T-cell (primary cell): ENCODE measurements around the gene NIPSNAP2. TPM values are rescaled to one million over a fixed set of nuclear protein-coding genes. Genes with fewer than 3 reads are reported as not detected.
"Not testable (repeated sequence)": the region's sequence is repeated elsewhere in the genome, so short reads cannot be mapped to it uniquely, and the experiment has no call there.

ENCODE experiments used
- ATAC-seq, 4 experiments: fragments of 200-7000 bp in 3 of 4; fragments of 150-1000 bp in 1 of 4; cut with Tn5 transposase; replicated peaks in 1 of 4; 1 replicate in 3 of 4; 2 replicates in 1 of 4; pipeline ENCODE4 v1.10.0; 2021; ENCODE audit warnings: moderate library complexity in 3 of 4, mild to moderate bottlenecking in 2 of 4, moderate number of reproducible peaks in 1 of 4
- CTCF ChIA-PET, 2 donors: fragments of 300-600 bp; sonication (Branson Sonifier 250); formaldehyde crosslinking; loops; one replicate each; lab custom pipeline; 2022; ENCODE audit warnings: antibody characterized with exemption in 2 of 2; lab: Charles Lee
- POLR2A ChIA-PET, 2 donors: fragments of 300-600 bp; sonication (Branson Sonifier 250); formaldehyde crosslinking; loops; one replicate each; lab custom pipeline; 2022; ENCODE audit warnings: antibody characterized with exemption in 2 of 2; lab: Charles Lee
- DNase-seq, 35 experiments: peaks; one replicate each; pipeline versions ENCODE4 v3.0.0 to v3.0.0-alpha.2; 2013 to 2023
- H3K27ac ChIP-seq: one replicate; pipeline ENCODE4 v1.5.1; 2013; ENCODE audit warnings: low read length
- H3K27me3 ChIP-seq, 2 experiments: replicated peaks in 1 of 2; 1 replicate in 1 of 2; 2 replicates in 1 of 2; pipeline versions ENCODE4 v1.6.1 to v1.7.0; 2013; ENCODE audit warnings: low read length in 1 of 2, mixed read lengths in 1 of 2; ENCODE audit not compliant: control insufficient read depth in 2 of 2, insufficient read depth in 2 of 2; ENCODE audit errors: extremely low read depth in 1 of 2
- H3K36me3 ChIP-seq, 2 donors: 1 replicate in 1 of 2; 2 replicates in 1 of 2; pipeline versions ENCODE4 v1.6.1 to v1.7.0; 2013; ENCODE audit warnings: low read length in 1 of 2; ENCODE audit not compliant: control insufficient read depth in 2 of 2, insufficient read depth in 1 of 2; ENCODE audit errors: extremely low read depth in 1 of 2
- H3K4me1 ChIP-seq, 2 experiments: 1 replicate in 1 of 2; 2 replicates in 1 of 2; pipeline versions ENCODE4 v1.6.1 to v1.7.0; 2013; ENCODE audit warnings: low read length in 2 of 2, mixed read lengths in 1 of 2; ENCODE audit not compliant: insufficient read depth in 2 of 2, control insufficient read depth in 1 of 2; ENCODE audit errors: extremely low read depth in 1 of 2
- H3K4me3 ChIP-seq, 2 donors: 1 replicate in 1 of 2; 2 replicates in 1 of 2; pipeline versions ENCODE4 v1.5.1 to v1.7.0; 2013; ENCODE audit warnings: mild to moderate bottlenecking in 2 of 2, low read length in 1 of 2, moderate library complexity in 1 of 2; ENCODE audit not compliant: control insufficient read depth in 1 of 2; ENCODE audit errors: extremely low read depth in 1 of 2
- H3K9me3 ChIP-seq: 2 replicates; pipeline ENCODE4 v1.7.0; 2013
- H3K27ac Mint-ChIP-seq, 2 donors: one replicate each; pipeline ENCODE4 v1.8.0; 2020 to 2021; ENCODE audit warnings: mild to moderate bottlenecking in 2 of 2, mixed read lengths in 2 of 2
- H3K27me3 Mint-ChIP-seq, 2 donors: one replicate each; pipeline ENCODE4 v1.8.0; 2021 to 2022; ENCODE audit warnings: mixed read lengths in 2 of 2
- H3K36me3 Mint-ChIP-seq: one replicate; pipeline ENCODE4 v1.8.0; 2021; ENCODE audit warnings: mixed read lengths
- H3K4me1 Mint-ChIP-seq, 3 donors: one replicate each; pipeline ENCODE4 v1.8.0; 2020 to 2022; ENCODE audit warnings: mixed read lengths in 3 of 3, mild to moderate bottlenecking in 1 of 3
- H3K4me3 Mint-ChIP-seq, 3 donors: one replicate each; pipeline ENCODE4 v1.8.0; 2020 to 2022; ENCODE audit warnings: mild to moderate bottlenecking in 3 of 3, mixed read lengths in 3 of 3, moderate library complexity in 3 of 3
- H3K9me3 Mint-ChIP-seq, 3 donors: one replicate each; pipeline ENCODE4 v1.8.0; 2020 to 2022; ENCODE audit warnings: mixed read lengths in 3 of 3
- WGBS: methylation state at CpG from one replicate; pipeline ENCODE4 v1.1.5; 2013; ENCODE audit warnings: missing lambda C conversion rate; ENCODE audit not compliant: insufficient coverage; 5-methylcytosine and 5-hydroxymethylcytosine counted together
- total RNA-seq, 35 experiments: library from RNA in 6 of 35; stranded (reverse) in 6 of 35; fragments of 120-200 nt in 1 of 35; gene quantifications; one replicate each; pipeline versions ENCODE4 v1.2.1 to v1.2.4 and lab custom pipeline; 2013 to 2026

NIPSNAP2 gene
- total RNA-seq, 5 donors from 2014 or later (not counting 1 experiment from before 2014, with no cell fraction given), result 24.1 to 38.6 (median 28.4) TPM

GRCh38 chr7:56031556-56031955 is 67.2 kb downstream of the NIPSNAP2 start:
- CTCF ChIA-PET, result interaction anchor here in 1 of 2 donors (0.6 kb wide), 1 partner anchor 21 kb away, joined by 5 read pairs; no protein-coding TSS in a partner anchor
- peaks cover 6 to 15% (median 6%) of the 10 kb centered on the region in 3 donors for H3K4me1 Mint-ChIP-seq
- H3K27ac ChIP-seq, H3K36me3 ChIP-seq, DNase-seq, ATAC-seq, H3K9me3 ChIP-seq, H3K4me3 ChIP-seq, H3K27me3 Mint-ChIP-seq, H3K36me3 Mint-ChIP-seq, H3K9me3 Mint-ChIP-seq, H3K27me3 ChIP-seq, H3K4me3 Mint-ChIP-seq: not testable (repeated sequence)
- POLR2A ChIA-PET, result interaction anchor here in 1 of 2 donors (0.6 kb wide), 1 partner anchor 68 kb away, joined by 6 read pairs; no protein-coding TSS in a partner anchor
- peaks cover 3 to 11% of the 10 kb centered on the region in 2 experiments for H3K4me1 ChIP-seq
- WGBS, result 93% methylated on average over 4 of the region's 8 CpGs
- peak overlapping the region in 1 of 2 donors; percentile 11 for H3K27ac Mint-ChIP-seq

- peaks cover 6 to 15% (median 6%) of the 10 kb centered on the region in 3 donors for H3K4me1 Mint-ChIP-seq
- POLR2A ChIA-PET, result interaction anchor here in 1 of 2 donors (0.6 kb wide), 1 partner anchor 1251 kb away, joined by 5 read pairs; no protein-coding TSS in a partner anchor
- 100% methylated on average over 2 of the region's 7 CpGs for WGBS
- H3K36me3 Mint-ChIP-seq, H3K9me3 Mint-ChIP-seq, H3K27me3 Mint-ChIP-seq, H3K27me3 ChIP-seq, H3K36me3 ChIP-seq, H3K27ac ChIP-seq, H3K27ac Mint-ChIP-seq, H3K9me3 ChIP-seq, CTCF ChIA-PET, ATAC-seq, H3K4me3 ChIP-seq, DNase-seq: not testable (repeated sequence)
- peak overlapping the region in 1 of 3 donors; percentile 3 for H3K4me3 Mint-ChIP-seq
- peaks cover 3 to 11% of the 10 kb centered on the region in 2 experiments for H3K4me1 ChIP-seq
Observed at GRCh38 chr7:56032578-56032977, 68.2 kb downstream of the NIPSNAP2 start.

GRCh38 chr7:56033671-56034432 is 69.5 kb downstream of the NIPSNAP2 start:
- no peaks in the 10 kb centered on the region for H3K9me3 ChIP-seq
- Mint-ChIP-seq H3K4me3 (peak overlapping the region; percentile 76 to 90 (median 82)), H3K27me3 (no peaks in the 10 kb centered on the region), H3K36me3 (no peaks in the 10 kb centered on the region), H3K4me1 (peaks cover 6 to 15% (median 6%) of the 10 kb centered on the region in 3 donors), H3K9me3 (no peaks in the 10 kb centered on the region), H3K27ac (peak overlapping the region; percentile 56 to 66)
- ATAC-seq, result peak; percentile 97 to 98 (median 98)
- peaks cover 0 to 8% of the 10 kb centered on the region in 2 donors for H3K36me3 ChIP-seq
- H3K4me1 ChIP-seq, result peaks cover 3 to 11% of the 10 kb centered on the region in 2 experiments
- WGBS, result 1% methylated on average over 23 of the region's 27 CpGs
- H3K27me3 ChIP-seq, result no peaks in the 10 kb centered on the region
- H3K27ac ChIP-seq, result peak overlapping the region; percentile 39
- ChIA-PET CTCF (interaction anchor here (0.5 to 2.3 kb wide), 4 partner anchors 10 to 70 kb away, joined by 3 to 7 read pairs (median 4); partner anchors contain the start of genes CCT6A (in 1 of the 2) and PSPH (in 1 of the 2)), POLR2A (no interaction called here)
- peak; percentile 49 to 81 (median 69) for DNase-seq
- H3K4me3 ChIP-seq, result peak overlapping the region; percentile 60 to 91

GRCh38 chr7:56040730-56041129 is 76.3 kb downstream of the NIPSNAP2 start:
- Mint-ChIP-seq H3K27me3 (no peaks in the 10 kb centered on the region), H3K4me1 (no peaks in the 10 kb centered on the region), H3K27ac (no peak overlapping the region), H3K9me3 (no peaks in the 10 kb centered on the region), H3K4me3 (no peak overlapping the region), H3K36me3 (no peaks in the 10 kb centered on the region)
- ChIA-PET CTCF (no interaction called here), POLR2A (no interaction called here)
- DNase-seq, result no peak
- no peaks in the 10 kb centered on the region for H3K9me3 ChIP-seq
- H3K27ac ChIP-seq, result no peak overlapping the region
- no peaks in the 10 kb centered on the region for H3K4me1 ChIP-seq
- H3K36me3 ChIP-seq, result no peaks in the 10 kb centered on the region
- WGBS, result 90% methylated on average over 2 of the region's 3 CpGs
- ATAC-seq, result no peak
- no peak overlapping the region for H3K4me3 ChIP-seq
- no peaks in the 10 kb centered on the region for H3K27me3 ChIP-seq

GRCh38 chr7:56045758-56046157 is 81.4 kb downstream of the NIPSNAP2 start:
- H3K9me3 ChIP-seq, H3K36me3 Mint-ChIP-seq, H3K27ac ChIP-seq, H3K27ac Mint-ChIP-seq, DNase-seq, H3K4me3 ChIP-seq, H3K27me3 Mint-ChIP-seq, ATAC-seq, H3K27me3 ChIP-seq, H3K4me3 Mint-ChIP-seq, POLR2A ChIA-PET, H3K36me3 ChIP-seq, H3K4me1 ChIP-seq, CTCF ChIA-PET, H3K9me3 Mint-ChIP-seq: not testable (repeated sequence)
- no CpG with 5 or more reads among the region's 2 CpGs for WGBS
- H3K4me1 Mint-ChIP-seq, result peaks cover 8 to 10% (median 9%) of the 10 kb centered on the region in 3 donors

- Histone ChIP-seq H3K27ac (no peak overlapping the region), H3K9me3 (no peaks in the 10 kb centered on the region), H3K4me1 (peaks cover 3 to 14% of the 10 kb centered on the region in 2 experiments), H3K27me3 (no peaks in the 10 kb centered on the region), H3K4me3 (no peak overlapping the region), H3K36me3 (no peaks in the 10 kb centered on the region)
- no peaks in the 10 kb centered on the region for H3K27me3 Mint-ChIP-seq
- no peaks in the 10 kb centered on the region for H3K36me3 Mint-ChIP-seq
- H3K27ac Mint-ChIP-seq, result peak overlapping the region in 1 of 2 donors; percentile 22
- CTCF ChIA-PET, result interaction anchor here in 1 of 2 donors (0.6 kb wide), 1 partner anchor 9 kb away, joined by 3 read pairs; no protein-coding TSS in a partner anchor
- POLR2A ChIA-PET, result interaction anchor here in 1 of 2 donors (0.6 kb wide), 1 partner anchor 9 kb away, joined by 4 read pairs; no protein-coding TSS in a partner anchor
- peaks cover 12 to 17% (median 15%) of the 10 kb centered on the region in 3 donors for H3K4me1 Mint-ChIP-seq
- DNase-seq (no peak), ATAC-seq (no peak)
- H3K4me3 Mint-ChIP-seq, result no peak overlapping the region
- H3K9me3 Mint-ChIP-seq, result no peaks in the 10 kb centered on the region
- WGBS, result 67% methylated on average over 1 of the region's 5 CpGs
Observed at GRCh38 chr7:56046721-56047445, 82.5 kb downstream of the NIPSNAP2 start.
